K562 (cell line): ENCODE data around the gene ADARB2. TPM values are rescaled to one million over a fixed set of nuclear protein-coding genes. Genes with fewer than 3 reads are reported as not detected.

Source experiments
- ATAC-seq: fragments of 200-7000 bp; cut with Tn5 transposase; 3 replicates; pipeline ENCODE4 v1.9.1; 2020; ENCODE audit warnings: moderate library complexity
- BruUV-seq: library from RNA; stranded (reverse); fragments of 400-500 nt; replicated peaks from 2 replicates; lab custom pipeline; 2021; lab: Mats Ljungman, UMichigan
- CTCF ChIA-PET: fragments of 300-600 bp; formaldehyde crosslinking; extraction: SDS; loops from one replicate; lab custom pipeline; 2021; ENCODE audit warnings: low intra/inter-chr PET ratio; lab: Yijun Ruan, JAX
- POLR2A ChIA-PET: fragments of 300-600, 350-650 bp; sonication (Branson Sonifier 250); formaldehyde crosslinking; extraction: SDS; loops from one replicate; lab custom pipeline; 2021; ENCODE audit warnings: antibody characterized with exemption, inconsistent platforms; lab: Yijun Ruan, JAX
- DNase-seq, 4 experiments: peaks; one replicate each; pipeline versions ENCODE4 v3.0.0 to v3.0.0-alpha.2; 2011 to 2018; ENCODE audit warnings: low spot score in 3 of 4, mixed read lengths in 3 of 4; ENCODE audit errors: extremely low read depth in 1 of 4
- FAIRE-seq: peaks from 2 replicates; lab custom pipeline; 2011; peaks lifted over from hg19 to GRCh38; lab: Jason Lieb, UNC
- H2AFZ ChIP-seq: 2 replicates; pipeline ENCODE4 v1.6.0; 2011; ENCODE audit warnings: low read depth, low read length, control low read depth, inconsistent platforms
- H3K27ac ChIP-seq: fragments of 200-600 bp; 3 replicates; pipeline ENCODE4 v1.8.0; 2011; ENCODE audit warnings: low read depth, mild to moderate bottlenecking, control low read depth, inconsistent platforms, low read length, moderate library complexity, mixed read lengths; ENCODE audit errors: extremely low read depth
- H3K27me3 ChIP-seq, 2 experiments: fragments of 300-600 bp in 1 of 2; 2 replicates in 1 of 2; 3 replicates in 1 of 2; pipeline versions ENCODE4 v1.6.0 to v1.8.0; 2011; ENCODE audit warnings: inconsistent platforms in 2 of 2, low read length in 2 of 2, mild to moderate bottlenecking in 1 of 2, mixed read lengths in 1 of 2, moderate library complexity in 1 of 2; ENCODE audit not compliant: control insufficient read depth in 2 of 2, insufficient read depth in 2 of 2
- H3K36me3 ChIP-seq: fragments of 300-600 bp; 3 replicates; pipeline ENCODE4 v1.8.0; 2011; ENCODE audit warnings: mild to moderate bottlenecking, low read length, inconsistent platforms; ENCODE audit not compliant: control insufficient read depth, insufficient read depth
- H3K4me1 ChIP-seq, 2 experiments: fragments of 200-600 bp in 1 of 2; replicated peaks in 1 of 2; 2 replicates in 1 of 2; 3 replicates in 1 of 2; pipeline versions ENCODE4 v1.5.1 to v1.8.0; 2011; ENCODE audit warnings: inconsistent platforms in 2 of 2, low read length in 2 of 2, mild to moderate bottlenecking in 1 of 2, mixed read lengths in 1 of 2, moderate library complexity in 1 of 2; ENCODE audit not compliant: control insufficient read depth in 2 of 2, insufficient read depth in 2 of 2
- H3K4me2 ChIP-seq: 2 replicates; pipeline ENCODE4 v1.6.1; 2011; ENCODE audit warnings: low read length, control low read depth, inconsistent platforms, mixed read lengths; ENCODE audit not compliant: insufficient read depth
- H3K4me3 ChIP-seq: fragments of 200-600 bp; sonication (generic), shearing (Covaris generic); 2 replicates; pipeline ENCODE4 v1.5.1; 2016; ENCODE audit warnings: control low read depth, inconsistent platforms
- H3K79me2 ChIP-seq: fragments of 200-600 bp; 3 replicates; pipeline ENCODE4 v1.8.0; 2011; ENCODE audit warnings: low read length, inconsistent platforms; ENCODE audit not compliant: control insufficient read depth, insufficient read depth
- H3K9ac ChIP-seq, 2 experiments: 2 replicates each; pipeline versions ENCODE4 v1.6.0 to v1.6.1; 2011; ENCODE audit warnings: low read depth in 2 of 2, low read length in 2 of 2, control low read depth in 1 of 2, inconsistent platforms in 1 of 2, mild to moderate bottlenecking in 1 of 2, mixed read lengths in 1 of 2; ENCODE audit not compliant: insufficient read depth in 1 of 2
- H3K9me1 ChIP-seq: one replicate; pipeline ENCODE4 v1.6.0; 2011; ENCODE audit warnings: inconsistent platforms, mild to moderate bottlenecking, low read length, moderate library complexity; ENCODE audit not compliant: control insufficient read depth, insufficient read depth
- H3K9me3 ChIP-seq: replicated peaks from 2 replicates; pipeline ENCODE4 v1.5.1; 2011; ENCODE audit warnings: low read depth, low read length, inconsistent platforms; ENCODE audit not compliant: control insufficient read depth, insufficient read depth
- H4K20me1 ChIP-seq: replicated peaks from 2 replicates; pipeline ENCODE4 v1.6.1; 2011; ENCODE audit warnings: low read length, inconsistent platforms, mixed read lengths; ENCODE audit not compliant: control insufficient read depth, insufficient read depth
- ARID3B ChIP-seq: fragments of 250-450 bp; sonication (Bioruptor Pico); IDR thresholded peaks from 2 replicates; pipeline ENCODE4 v1.4.0; 2020; ENCODE audit warnings: borderline replicate concordance
- ATF6 ChIP-seq: sonication (generic); formaldehyde crosslinking; IDR thresholded peaks from 2 replicates; pipeline ENCODE4 v1.4.0; 2020; ENCODE audit warnings: mild to moderate bottlenecking, missing genetic modification reagents
- CTCF ChIP-seq, 3 experiments: IDR thresholded peaks in 2 of 3; conservative IDR thresholded peaks in 1 of 3; 2 replicates each; pipeline ENCODE4 v1.5.1; 2011 to 2012; ENCODE audit warnings: low read length in 3 of 3, mild to moderate bottlenecking in 3 of 3, control low read depth in 2 of 3, improper control_type of control experiment in 1 of 3, inconsistent platforms in 1 of 3, low read depth in 1 of 3, mixed read lengths in 1 of 3, moderate library complexity in 1 of 3; ENCODE audit not compliant: insufficient read depth in 2 of 3
- ETV5 ChIP-seq: sonication (generic); formaldehyde crosslinking; IDR thresholded peaks from 2 replicates; pipeline ENCODE4 v1.4.0; 2020; ENCODE audit warnings: low read depth, mild to moderate bottlenecking, missing genetic modification reagents
- HNRNPK ChIP-seq: fragments of 200-400 bp; formaldehyde crosslinking; IDR thresholded peaks from one replicate; pipeline ENCODE4 v1.6.1; 2018; ENCODE audit warnings: mild to moderate bottlenecking, low read depth, low read length; ENCODE audit not compliant: poor library complexity, severe bottlenecking
- KDM5B ChIP-seq: fragments of 200-600 bp; sonication (generic); IDR thresholded peaks from 2 replicates; pipeline ENCODE4 v1.6.1; 2012; ENCODE audit warnings: low read depth, mild to moderate bottlenecking, moderate library complexity, low read length, control low read depth, inconsistent platforms; ENCODE audit not compliant: insufficient replicate concordance
- LCOR ChIP-seq: sonication (generic); formaldehyde crosslinking; IDR thresholded peaks from 2 replicates; pipeline ENCODE4 v1.8.0; 2022; ENCODE audit warnings: mild to moderate bottlenecking, missing genetic modification reagents
- NFRKB ChIP-seq: fragments of 450-650 bp; IDR thresholded peaks from 2 replicates; pipeline ENCODE4 v1.6.1; 2016; ENCODE audit warnings: low read depth
- POLR2G ChIP-seq: fragments of 200-400 bp; formaldehyde crosslinking; IDR thresholded peaks from 2 replicates; pipeline ENCODE4 v1.6.1; 2017; ENCODE audit warnings: low read depth, mild to moderate bottlenecking, antibody characterized with exemption, low read length, moderate library complexity
- RBM39 ChIP-seq: fragments of 200-400 bp; formaldehyde crosslinking; optimal IDR thresholded peaks from 2 replicates; pipeline ENCODE3; 2018; ENCODE audit warnings: low read depth, low read length
- ZFP1 ChIP-seq: fragments of 450-650 bp; formaldehyde crosslinking; IDR thresholded peaks from 2 replicates; pipeline ENCODE4 v1.4.0; 2020; ENCODE audit warnings: mild to moderate bottlenecking, mixed read lengths
- ZNF253 ChIP-seq: fragments of 250-450 bp; sonication (Bioruptor Pico); conservative IDR thresholded peaks from 2 replicates; pipeline ENCODE4 v1.6.1; 2021; ENCODE audit warnings: mild to moderate bottlenecking
- ZNF778 ChIP-seq: fragments of 450-650 bp; formaldehyde crosslinking; IDR thresholded peaks from 2 replicates; pipeline ENCODE4 v1.4.0; 2020; ENCODE audit warnings: mild to moderate bottlenecking, moderate library complexity
- WGBS: fragments of 100-300 bp; shearing (Covaris generic); methylation state at CpG from one replicate; pipeline ENCODE4 v1.1.6; 2016; ENCODE audit warnings: low coverage, mixed read lengths; ENCODE audit not compliant: insufficient coverage; ENCODE audit errors: missing lambda C conversion rate; 5-methylcytosine and 5-hydroxymethylcytosine counted together
- in situ Hi-C: fragments of 300-500 bp; cut with MboI; formaldehyde crosslinking; loops from 4 replicates; pipeline ENCODE4 v1.15.0; 2018; ENCODE audit warnings: inconsistent platforms, mixed read lengths
- intact Hi-C: fragments of 100-400 bp; cut with micrococcal nuclease; formaldehyde crosslinking; loops from 2 replicates; pipeline ENCODE4 v1.14.2; 2022
- polyA plus RNA-seq, 8 experiments: library from polyadenylated mRNA; depleted of rRNA in 4 of 8; stranded (reverse) in 5 of 8; unstranded in 3 of 8; fragments of >200 nt; fragmentation: Nextera tagmentation in 2 of 8; fragmentation: Illumina TruSeq in 1 of 8; extraction: Ambion mirVana in 2 of 8; extraction: Trizol in 1 of 8; gene quantifications; 2 replicates each; pipeline versions ENCODE4 v1.2.1 to v1.2.3, GENCODE V29; 2011 to 2014; ENCODE audit warnings: inconsistent platforms in 1 of 8, missing spikeins in 1 of 8
- total RNA-seq, 7 experiments: library from RNA; depleted of rRNA in 6 of 7; stranded (reverse); fragments of >200 nt in 6 of 7; fragmentation: Illumina TruSeq in 2 of 7; extraction: Trizol in 2 of 7; gene quantifications; 2 replicates each; pipeline versions ENCODE4 v1.2.1 to v1.2.3, GENCODE V29; 2011 to 2021; ENCODE audit warnings: low replicate concordance in 1 of 7

ADARB2 gene
- total and polyA plus RNA-seq, 9 of the 15 experiments (the other 6 are each of a cell fraction or from before 2014, with no cell fraction given): not detected

GRCh38 chr10:1563028-1563427 is 174.3 kb downstream of the ADARB2 start:
- intact Hi-C loops: no loop called here
- no TSS peak for BruUV-seq
- no peak overlapping the region for H2AFZ ChIP-seq
- H3K79me2 ChIP-seq: no peaks in the 10 kb centered on the region
- 0% methylated on average over 11 of the region's 13 CpGs for WGBS
- H3K27ac ChIP-seq: no peak overlapping the region
- peaks cover 0 to 46% of the 10 kb centered on the region in 2 experiments; a peak in 3 of 5 replicates for H3K27me3 ChIP-seq
- no peaks in the 10 kb centered on the region for H3K9me3 ChIP-seq
- no peaks in the 10 kb centered on the region for H3K9me1 ChIP-seq
- no peak for TF ChIP-seq HNRNPK
- no peak for TF ChIP-seq CTCF (IDR thresholded peaks at IDR 0.05 in 2 of 3, conservative IDR thresholded peaks at IDR 0.05 in 1 of 3; ENCODE audit: insufficient read depth in 2 of 3, low read depth in 1 of 3, low read length in 3 of 3)
- no peak for TF ChIP-seq ATF6 (CRISPR knock-in tag)
- TF ChIP-seq ZNF778: no peak
- no peak for TF ChIP-seq POLR2G
- TF ChIP-seq ETV5: no peak
- no peak for TF ChIP-seq KDM5B
- TF ChIP-seq ARID3B (CRISPR knock-in tag): no peak
- no peak for TF ChIP-seq NFRKB
- no peak for TF ChIP-seq ZNF253 (CRISPR knock-in tag)
- no peak for TF ChIP-seq LCOR
- no peak for TF ChIP-seq RBM39
- no peak for TF ChIP-seq ZFP1
- in situ Hi-C loops: no loop called here
- no peaks in the 10 kb centered on the region for H3K4me1 ChIP-seq
- DNase-seq (no peak), FAIRE-seq (no peak), ATAC-seq (no peak)
- H3K4me3 ChIP-seq: no peak overlapping the region
- CTCF ChIA-PET: no interaction called here
- H3K36me3 ChIP-seq: no peaks in the 10 kb centered on the region
- H3K9ac ChIP-seq: no peak overlapping the region
- POLR2A ChIA-PET: interaction anchor here (0.7 kb wide), 1 partner anchor 10 kb away, joined by 3 read pairs; no protein-coding TSS in a partner anchor
- H4K20me1 ChIP-seq: 0 out of 2 replicates have a peak, but pooled peaks cover 4% of the 10 kb centered on the region
- no peak overlapping the region for H3K4me2 ChIP-seq
